Kidney glomerular epithelial cell (primary cell): ENCODE measurements around the gene CFAP74.

Experiments used
- DNase-seq: peaks from one replicate; lab custom pipeline; 2025; lab: John Stamatoyannopoulos, UW

CFAP74 gene

DNA sequence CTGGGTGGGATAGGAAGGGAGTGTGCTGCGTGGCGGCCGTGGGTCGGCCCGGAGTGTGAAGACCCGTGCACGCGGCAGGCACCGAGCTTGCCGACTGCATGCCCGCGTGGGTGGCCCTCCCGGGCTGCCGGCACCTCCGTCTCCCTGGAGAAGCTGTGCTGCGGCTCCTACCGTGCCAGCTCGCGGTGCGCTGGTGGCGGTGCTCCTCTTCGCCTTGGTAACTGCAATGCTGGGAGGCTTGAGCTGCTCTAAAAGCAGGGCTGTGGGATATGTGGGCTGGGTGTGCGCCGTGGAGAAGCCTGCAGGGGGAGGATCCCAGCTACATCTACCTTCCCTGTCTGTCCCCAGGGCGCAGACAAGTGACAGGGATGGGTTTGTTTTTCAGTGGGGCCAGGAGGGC is 18.0 kb upstream of the CFAP74 start:
- DNase-seq: no peak

DNA sequence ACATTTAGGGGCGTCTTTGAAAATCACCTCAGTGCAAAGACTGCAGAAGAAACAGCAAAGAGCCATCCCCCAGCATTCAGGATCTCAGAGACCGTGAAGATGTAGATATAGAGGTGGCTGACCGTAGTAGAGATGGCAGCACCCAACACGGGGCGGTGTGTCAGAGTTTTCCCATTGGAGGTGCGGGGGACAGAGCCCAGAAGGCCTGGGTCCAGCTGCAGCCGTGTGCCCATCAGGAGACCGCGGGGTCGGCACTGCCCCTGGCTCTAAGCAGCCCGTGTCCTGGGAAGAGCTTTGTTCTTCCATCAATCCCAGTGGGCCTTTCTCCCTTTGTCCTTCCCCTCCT is 16.7 kb upstream of the CFAP74 start:
- DNase-seq: no peak

DNA sequence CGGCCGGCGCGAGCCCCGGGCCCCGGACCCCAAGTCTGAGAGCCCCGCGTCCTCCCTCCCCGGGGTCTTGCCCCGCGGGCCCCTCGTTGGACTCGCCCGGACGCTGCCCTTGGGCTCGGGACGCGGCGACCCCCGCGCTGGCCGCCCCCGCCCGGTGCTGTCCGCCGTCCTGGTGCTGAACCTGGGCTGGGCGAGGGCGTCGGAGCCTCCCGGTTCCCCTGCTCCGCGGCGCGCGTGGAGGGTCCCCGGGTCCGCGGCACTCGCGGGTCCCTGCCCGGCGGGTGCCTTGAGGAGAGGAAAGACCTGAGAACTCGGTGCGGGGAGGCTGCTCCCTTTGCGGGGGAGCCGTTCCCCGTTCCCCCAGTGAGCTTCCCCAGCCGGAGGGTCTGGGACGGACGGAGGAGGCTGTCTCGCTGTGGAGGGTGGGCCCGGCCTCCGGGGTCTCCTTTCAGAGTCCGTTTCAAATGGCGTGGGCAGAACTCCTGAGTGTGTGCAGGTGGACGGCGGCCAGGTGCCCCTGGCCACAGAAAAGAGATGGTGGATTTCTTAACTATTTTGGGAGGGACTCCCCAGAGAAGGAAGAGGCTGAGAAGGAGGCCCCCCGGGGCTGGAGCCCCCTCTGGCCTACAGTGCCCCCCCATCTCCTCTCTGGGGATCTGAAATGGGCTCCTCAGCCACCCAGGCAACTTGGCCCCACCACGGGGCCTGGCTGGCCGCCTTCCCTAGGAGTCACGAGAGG is 16.2 kb upstream of the CFAP74 start:
- no peak for DNase-seq

DNA sequence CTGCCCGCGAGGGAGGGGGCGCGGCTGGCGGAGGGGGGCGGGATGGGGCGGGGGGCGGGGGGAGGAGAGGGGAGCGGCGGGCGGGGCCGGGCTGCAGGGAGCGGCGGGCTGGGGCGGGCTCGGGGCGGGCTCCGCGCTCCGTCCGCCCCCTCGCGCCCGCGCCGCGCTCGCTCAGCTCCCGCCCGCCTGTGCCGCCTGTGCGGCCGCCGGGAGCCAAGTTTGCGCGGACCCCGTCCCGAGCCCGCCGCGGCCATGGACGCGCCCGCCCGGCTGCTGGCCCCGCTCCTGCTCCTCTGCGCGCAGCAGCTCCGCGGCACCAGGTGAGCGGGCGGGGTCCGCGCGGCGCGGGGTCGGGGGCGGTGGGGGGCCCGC is 15.6 kb upstream of the CFAP74 start, which contains the start of gene GABRD:
Gene GABRD (plus strand): TSS at position 174 of the 372 bp plus-strand sequence. CDS start 79 bp downstream, at position 253.
- DNase-seq: no peak

DNA sequence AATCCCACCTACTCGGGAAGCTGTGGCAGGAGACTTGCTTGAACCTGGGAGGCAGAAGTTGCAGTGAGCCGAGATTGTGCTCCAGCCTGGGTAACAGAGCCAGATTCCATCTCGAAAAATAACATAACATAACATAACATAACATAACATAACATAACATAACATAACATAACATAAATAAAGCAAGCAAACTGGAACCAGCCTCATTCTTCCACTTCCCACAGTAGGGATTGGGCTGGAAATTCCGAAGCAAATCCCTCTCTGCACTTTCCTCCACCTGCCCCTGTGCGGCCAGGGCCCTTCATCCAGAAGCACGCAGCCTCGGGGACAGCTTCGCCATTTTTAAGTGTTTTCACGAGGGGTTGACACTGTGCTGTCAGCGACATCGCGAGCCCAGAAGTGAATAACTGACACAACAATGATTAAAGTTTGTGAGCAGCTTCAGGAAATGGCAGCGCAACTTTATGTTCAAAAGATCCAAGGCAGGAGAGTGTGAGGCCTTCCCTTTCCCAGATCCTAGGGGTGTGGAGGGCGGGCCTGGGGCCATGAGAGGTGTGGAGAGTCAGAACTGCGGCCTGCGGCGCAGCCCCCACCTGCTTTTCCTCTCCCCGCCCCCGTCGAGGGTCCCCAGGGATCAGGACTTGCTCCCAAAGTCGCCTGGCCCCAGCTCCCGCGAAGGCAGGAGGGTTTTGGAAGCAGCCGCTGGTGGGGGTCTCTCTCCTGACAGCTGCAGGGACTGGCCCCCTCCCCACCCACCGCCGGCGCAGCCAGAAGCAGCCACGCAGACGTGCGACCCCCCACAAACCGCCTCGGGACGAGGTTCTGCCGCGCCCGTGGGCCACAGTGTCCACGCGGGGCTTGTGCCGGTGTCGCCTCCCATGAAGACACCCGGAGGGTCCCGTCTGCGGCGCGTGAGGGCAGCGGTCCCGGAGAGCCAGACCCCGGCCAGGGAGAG is 14.9 kb upstream of the CFAP74 start:
- DNase-seq: no peak

DNA sequence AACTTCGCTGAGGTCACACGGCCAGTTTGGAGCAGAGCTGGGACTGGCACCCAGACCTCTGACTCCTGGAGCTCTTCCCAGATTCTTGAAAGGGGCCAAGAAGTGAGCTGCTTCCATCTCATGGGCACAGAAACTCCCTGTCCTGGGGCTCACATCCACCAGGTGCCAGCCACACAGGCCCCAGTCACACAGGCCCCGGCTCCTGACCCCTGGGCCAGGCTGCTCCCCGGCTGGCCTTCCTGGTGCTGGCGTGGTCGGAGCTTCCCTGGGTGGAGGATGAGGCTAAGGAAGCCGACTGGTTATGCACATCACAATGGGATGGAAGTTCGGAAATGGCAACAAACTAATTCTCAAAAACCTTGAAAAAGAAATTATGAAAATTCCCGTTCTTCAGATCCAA is 12.5 kb upstream of the CFAP74 start:
- no peak for DNase-seq

DNA sequence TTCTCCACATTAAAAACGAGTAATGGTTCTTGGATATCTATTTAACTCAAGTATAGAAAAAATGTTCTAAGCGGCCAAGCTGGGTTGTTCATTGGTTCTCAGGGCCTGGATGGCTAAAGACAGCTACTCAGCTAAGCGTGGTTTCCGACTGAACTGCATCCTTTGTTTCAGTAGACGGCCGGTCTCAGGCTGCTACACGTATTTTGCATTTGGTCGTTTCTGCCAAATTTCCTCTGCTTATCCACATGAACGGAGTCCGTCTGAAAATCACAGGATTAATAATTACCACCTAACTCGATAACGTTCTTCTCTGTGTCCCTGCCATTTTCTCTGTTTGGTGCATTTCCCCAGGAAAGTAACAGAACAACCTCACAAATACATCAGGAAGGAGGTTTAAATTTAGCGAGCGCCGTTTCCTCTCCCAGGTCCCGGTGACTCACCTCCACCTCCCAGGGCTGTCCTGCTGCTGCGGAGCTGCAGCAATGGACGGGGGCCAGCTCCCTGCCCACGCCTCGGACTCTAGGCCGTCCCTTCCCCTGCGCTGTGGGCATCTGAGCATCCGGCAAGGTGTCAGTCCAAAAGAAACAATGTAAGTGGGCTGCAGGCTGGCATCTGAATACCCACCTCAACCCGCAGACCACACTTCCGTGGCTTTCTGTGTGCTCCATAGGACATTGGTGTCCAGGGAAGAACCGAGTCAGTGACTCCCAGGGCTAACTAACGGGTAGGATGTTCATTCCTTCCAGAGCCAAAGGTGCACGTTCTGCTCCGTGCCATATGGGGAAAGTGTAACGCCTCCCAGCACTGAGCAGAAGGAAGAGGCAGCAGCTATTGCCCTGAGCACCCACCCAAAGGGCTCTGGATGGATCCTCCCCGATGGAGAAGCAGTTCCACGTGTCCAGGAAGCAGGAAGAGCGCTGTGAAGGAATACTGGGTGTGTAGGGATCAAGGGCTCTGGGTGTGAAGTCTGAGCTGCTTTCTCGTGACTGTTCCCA is 11.5 kb upstream of the CFAP74 start:
- DNase-seq: no peak

DNA sequence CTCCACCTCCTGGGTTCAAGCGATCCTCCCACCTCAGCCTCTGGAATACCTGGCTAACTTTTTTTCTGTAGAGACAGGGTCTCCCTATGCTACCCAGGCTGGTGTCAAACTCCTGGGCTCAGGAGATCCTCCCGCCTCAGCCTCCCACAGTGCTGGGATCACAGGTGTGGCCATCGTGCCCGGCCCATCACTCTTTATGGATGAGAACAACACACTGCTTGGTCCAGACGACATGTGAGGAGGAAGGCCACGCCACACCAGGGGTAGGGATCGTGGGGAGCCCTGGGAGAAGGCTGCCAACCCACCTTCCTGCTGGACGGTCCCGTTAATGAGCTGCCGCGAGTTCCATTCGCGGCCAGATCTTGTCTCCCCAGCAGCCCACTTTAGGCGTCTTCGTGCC is 10.6 kb upstream of the CFAP74 start:
- DNase-seq: no peak

DNA sequence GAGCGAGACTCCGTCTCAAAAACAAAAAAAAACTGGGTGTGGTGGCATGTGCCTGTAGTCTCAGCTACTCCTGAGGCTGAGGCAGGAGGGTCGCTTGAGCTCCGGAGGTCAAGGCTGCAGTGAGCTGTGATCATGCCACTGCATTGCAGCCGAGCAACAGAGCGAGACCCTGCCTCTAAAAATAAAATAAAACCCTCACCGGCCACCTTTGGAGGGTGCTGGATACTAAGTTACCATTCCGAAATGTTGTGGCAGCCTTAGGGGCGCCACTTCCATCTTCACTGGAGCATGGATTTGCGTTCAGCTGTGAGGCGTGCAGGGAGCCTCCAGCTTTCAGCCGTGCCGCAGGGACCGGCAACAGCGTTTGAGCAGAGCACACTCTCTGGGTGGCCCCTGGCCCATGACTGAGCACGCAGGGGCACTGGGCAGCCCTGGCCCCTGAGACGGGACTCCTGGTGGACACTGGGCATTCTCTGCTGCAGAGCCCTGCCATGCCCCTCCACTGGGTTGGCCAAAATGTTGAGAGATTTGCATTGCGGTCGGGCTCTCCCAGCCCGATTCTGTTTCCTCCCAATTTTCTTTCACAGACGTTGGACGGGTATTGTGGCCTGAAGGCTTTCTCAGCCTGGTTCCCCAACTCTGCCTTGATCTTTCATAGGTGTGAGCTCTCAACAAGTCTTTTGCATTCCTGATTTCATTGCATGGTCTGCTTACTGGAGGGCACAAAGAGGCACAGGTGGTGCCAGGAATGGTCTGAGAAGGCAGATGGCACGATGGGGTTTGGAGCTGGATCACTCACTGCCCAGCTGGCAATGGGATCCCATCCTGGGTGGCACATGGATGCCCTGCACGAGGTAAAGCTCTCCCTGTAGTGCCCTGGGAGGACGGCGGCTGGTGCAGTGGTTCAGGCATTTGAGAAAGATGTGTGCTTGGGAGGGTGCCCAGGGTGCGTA is 5.8 kb upstream of the CFAP74 start:
- DNase-seq: no peak

DNA sequence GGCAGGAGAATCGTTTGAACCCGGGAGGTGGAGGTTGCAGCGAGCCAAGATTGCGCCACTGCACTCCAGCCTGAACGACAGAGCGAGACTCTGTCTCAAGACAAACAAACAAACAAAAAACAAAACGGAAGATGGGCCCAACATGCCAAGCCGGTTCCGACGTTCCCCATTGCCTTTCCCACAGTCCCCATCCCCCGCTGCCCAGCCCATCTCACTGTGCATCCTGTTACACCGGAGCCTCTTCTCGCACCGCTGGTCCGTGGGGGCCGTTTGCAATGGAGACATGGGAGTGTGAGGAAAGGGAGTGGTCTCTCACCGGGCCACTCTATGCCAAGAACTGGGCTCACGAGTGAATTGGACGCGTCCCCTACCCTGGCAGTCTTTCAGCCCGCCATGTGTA is 1.3 kb upstream of the CFAP74 start:
- DNase-seq: no peak

DNA sequence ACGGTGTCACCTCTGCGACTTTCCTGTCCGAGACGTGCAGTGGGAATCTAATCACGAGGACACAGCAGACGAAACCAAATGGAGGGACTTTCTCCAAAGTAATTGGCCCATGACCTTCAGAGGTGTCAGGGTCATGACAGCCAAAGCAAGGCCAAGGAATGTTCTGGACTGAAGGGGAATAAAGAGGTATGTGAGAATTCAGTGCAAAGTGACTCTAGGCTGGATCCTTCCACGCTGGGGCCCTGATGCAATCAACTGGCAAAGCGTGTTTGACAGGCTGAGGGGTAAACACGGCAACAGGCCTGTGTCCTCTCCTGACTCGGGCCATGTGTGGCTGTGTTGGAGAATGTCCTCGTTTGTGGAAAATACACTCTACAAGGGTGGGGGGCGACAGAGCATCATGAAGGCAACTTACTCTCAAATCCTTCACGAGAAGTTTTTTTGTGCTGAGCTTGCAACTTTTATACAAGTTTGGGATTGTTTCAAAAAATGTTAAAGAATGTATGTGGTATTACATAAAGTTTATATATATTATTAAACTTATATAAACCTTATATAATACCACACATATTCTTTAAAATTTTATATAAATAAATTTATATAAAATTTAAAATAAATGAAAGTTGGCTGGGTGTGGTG is 1.7 kb downstream of the CFAP74 start:
- DNase-seq: no peak

DNA sequence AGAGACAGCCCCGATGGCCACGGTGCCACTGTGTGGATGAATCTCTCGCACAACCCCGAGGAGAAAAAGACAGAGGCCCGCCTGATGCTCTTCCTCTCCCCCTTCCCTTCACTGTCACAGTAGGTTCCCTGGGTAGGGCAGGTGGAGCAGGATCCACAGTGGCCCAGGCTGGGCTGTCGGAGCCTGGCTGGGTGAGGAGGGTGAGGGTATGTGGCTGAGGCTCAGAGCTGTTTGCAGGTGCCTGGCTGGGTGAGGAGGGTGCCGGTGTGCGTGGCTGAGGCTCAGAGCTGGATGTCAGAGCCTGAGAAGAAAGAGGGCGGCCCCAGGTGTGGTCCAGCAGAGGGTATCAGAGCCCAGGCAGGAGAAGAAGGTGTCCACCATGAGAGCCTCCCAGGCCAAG is 2.7 kb downstream of the CFAP74 start:
- no peak for DNase-seq

DNA sequence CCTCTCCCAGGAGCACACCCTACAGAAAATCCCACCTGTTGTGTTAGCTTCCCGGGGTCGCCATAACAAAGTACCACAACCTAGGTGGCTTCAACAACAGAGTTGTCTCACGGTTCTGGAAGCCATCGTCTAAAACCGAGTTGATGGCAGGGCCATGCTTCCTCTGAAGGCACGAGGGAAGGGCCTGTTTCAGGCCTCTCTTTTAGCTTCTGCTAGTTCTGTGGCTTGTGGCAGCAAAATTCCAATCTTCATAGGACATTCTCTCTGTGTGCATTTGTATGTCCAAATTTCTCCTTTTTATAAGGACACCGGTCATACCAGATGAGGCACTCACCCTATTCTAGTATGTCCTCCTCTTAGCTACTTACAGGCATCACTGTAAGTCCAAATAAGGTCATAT is 3.2 kb downstream of the CFAP74 start:
- DNase-seq: no peak

DNA sequence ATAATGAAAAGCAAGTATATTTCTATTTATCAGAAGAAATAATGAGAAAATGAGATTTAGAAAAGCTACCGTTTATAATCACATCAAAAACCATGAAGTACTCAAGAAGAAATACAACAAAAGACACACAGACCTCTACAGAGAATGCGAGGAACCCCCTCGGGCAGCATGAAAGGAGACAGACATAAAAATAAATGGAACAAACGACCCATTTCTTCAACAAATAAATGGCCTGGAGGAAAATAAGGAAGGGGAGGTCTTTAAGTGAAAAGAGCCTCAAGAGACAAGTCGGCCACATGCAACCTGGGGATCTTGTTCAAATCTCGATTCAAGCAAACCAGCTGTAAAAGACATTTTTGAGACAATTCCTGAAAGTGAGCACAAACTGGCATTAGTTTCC is 6.0 kb downstream of the CFAP74 start:
- no peak for DNase-seq

DNA sequence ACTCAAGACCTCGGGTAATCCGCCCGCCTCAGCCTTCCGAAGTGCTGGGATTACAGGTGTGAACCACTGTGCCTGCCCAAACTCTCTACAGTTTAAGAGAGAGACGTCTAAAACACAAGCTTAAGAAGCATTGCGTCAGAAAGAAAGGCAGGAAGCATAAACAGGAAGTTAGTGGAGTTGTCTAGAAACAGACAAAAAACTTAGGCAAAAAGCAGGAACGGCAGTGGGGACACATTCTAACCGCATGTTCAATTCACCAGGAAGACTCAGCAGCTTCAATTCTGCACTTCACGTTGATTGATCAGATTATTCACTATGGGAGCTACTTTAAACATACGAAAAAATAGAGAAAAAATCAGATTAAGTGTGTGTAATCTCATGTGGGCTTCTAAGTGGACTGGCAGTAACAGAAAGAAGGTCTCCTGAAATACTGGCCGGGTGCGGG is 7.4 kb downstream of the CFAP74 start:
- DNase-seq: no peak

DNA sequence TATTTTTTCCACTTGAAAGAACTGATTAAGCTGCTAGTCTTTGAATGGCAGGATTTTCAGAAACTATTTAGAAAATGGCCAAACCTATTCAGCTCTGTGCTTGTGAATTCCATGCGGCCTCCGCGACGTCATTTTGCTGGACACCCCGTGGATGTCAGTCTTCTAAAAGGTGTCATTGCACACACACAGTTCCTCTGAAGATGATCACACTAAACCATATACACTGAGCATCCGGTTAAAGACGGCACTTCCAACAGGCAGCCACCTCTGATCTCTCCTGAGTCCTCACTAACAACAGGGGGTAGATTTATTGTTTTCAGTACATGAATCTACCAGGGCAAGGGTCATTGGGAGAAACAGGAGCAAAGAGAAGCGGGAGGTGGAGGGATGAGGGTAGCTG is 9.1 kb downstream of the CFAP74 start:
- no peak for DNase-seq

DNA sequence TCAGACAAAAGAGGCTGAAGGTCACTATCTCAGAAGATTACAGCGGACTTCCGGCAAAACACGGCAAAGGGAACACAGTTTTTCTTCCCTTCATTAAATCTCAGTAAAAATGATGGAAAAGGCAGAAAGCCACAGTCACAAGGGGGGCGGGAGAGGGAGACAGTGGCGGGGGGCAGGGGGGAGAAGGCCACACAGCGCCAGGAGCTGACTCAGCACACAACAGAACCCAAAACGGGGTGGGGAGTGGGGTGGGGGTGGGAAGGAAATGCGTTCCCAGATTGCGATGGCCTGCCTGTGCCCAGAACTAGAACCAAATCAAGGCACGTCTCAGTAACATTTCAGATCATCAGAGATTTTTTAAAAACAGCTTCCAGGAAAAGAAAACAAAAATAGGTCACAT is 13.4 kb downstream of the CFAP74 start:
- DNase-seq: no peak

DNA sequence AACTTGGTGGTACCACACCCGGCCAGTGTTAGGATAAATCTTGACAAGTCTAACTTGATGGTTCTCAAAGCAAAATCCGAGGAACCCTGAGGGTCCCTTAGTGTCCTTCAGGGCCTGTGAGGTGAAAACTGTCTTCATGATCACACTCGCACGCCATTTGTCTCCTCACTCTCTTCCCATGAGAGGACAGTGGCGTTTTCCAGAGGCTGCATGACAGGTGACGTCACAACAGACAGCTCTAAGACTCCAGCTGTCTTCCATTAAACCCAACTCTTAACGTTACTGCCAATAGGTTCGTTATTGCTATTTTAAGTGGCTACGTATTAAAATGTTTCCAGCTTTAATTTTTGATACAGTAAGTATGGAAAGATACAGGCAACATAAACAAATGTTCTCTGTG is 13.8 kb downstream of the CFAP74 start:
- no peak for DNase-seq

DNA sequence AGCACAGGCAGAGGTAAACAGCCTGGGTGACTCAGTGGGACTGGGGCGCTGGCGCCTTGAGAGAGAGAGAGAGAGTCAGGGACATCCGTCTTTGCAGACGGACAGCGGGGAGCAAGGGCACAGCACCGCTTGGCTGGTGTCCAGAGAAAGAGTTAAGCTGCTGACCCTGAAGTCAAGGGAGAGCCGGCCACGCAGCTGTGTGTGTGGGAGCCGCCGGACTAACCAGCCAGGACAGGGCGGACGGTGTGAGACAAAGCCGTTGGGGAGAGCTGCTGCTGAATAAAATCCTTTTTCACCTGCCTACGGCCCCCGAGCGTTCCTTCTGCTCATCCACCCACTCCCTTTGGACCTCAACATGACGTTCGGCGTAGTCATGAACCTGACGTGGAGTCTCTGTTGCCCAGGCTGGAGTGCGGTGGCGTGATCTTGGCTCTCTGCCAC is 14.5 kb downstream of the CFAP74 start:
- peak; percentile 52 for DNase-seq
